IMR-90 (cell line): ENCODE results near the gene FNDC3B. TPM values are rescaled to one million over a fixed set of nuclear protein-coding genes. Genes with fewer than 3 reads are reported as not detected.

Experiments
- ATAC-seq: fragments of 200-7000 bp; cut with Tn5 transposase; 2 replicates; pipeline ENCODE4 v1.9.1; 2020; ENCODE audit warnings: low read depth, mild to moderate bottlenecking, moderate library complexity
- BruUV-seq: library from RNA; stranded (reverse); fragments of 400-500 nt; replicated peaks from 2 replicates; lab custom pipeline; 2021; lab: Mats Ljungman, UMichigan
- CTCF ChIA-PET: fragments of 300-600 bp; formaldehyde crosslinking; extraction: SDS; loops from one replicate; lab custom pipeline; 2021; ENCODE audit warnings: antibody characterized with exemption; lab: Yijun Ruan, JAX
- POLR2A ChIA-PET: fragments of 300-600 bp; sonication (Branson Sonifier 250); formaldehyde crosslinking; loops from one replicate; lab custom pipeline; 2022; ENCODE audit warnings: antibody characterized with exemption; ENCODE audit not compliant: unreplicated experiment; lab: Charles Lee
- DNase-seq: peaks from one replicate; pipeline ENCODE4 v3.0.0; 2013
- H2AFZ ChIP-seq: replicated peaks from 2 replicates; pipeline ENCODE3; 2013; ENCODE audit warnings: low read length, mild to moderate bottlenecking; ENCODE audit not compliant: poor library complexity
- H2AK5ac ChIP-seq: 2 replicates; pipeline ENCODE4 v1.6.1; 2013; ENCODE audit warnings: low read depth, low read length, inconsistent platforms
- H2AK9ac ChIP-seq: replicated peaks from 2 replicates; pipeline ENCODE3; 2013; ENCODE audit warnings: mild to moderate bottlenecking, low read depth, low read length, moderate library complexity; ENCODE audit not compliant: poor library complexity
- H2BK120ac ChIP-seq: 2 replicates; pipeline ENCODE4 v1.6.1; 2013; ENCODE audit warnings: low read depth, low read length, inconsistent platforms
- H2BK15ac ChIP-seq: 3 replicates; pipeline ENCODE4 v1.6.1; 2013; ENCODE audit warnings: low read depth, low read length, inconsistent platforms
- H2BK20ac ChIP-seq: 2 replicates; pipeline ENCODE4 v1.6.1; 2013; ENCODE audit warnings: low read depth, mild to moderate bottlenecking, inconsistent platforms, low read length, moderate library complexity
- H2BK5ac ChIP-seq: 2 replicates; pipeline ENCODE4 v1.6.1; 2013; ENCODE audit warnings: mild to moderate bottlenecking, low read depth, low read length, inconsistent platforms; ENCODE audit not compliant: poor library complexity, severe bottlenecking
- H3K14ac ChIP-seq: replicated peaks from 2 replicates; pipeline ENCODE4 v1.6.1; 2013; ENCODE audit warnings: low read depth, low read length, inconsistent platforms
- H3K18ac ChIP-seq: 2 replicates; pipeline ENCODE4 v1.6.1; 2013; ENCODE audit warnings: low read depth, low read length, control low read depth
- H3K23ac ChIP-seq: 2 replicates; pipeline ENCODE4 v1.6.1; 2013; ENCODE audit warnings: low read depth, low read length, inconsistent platforms
- H3K27ac ChIP-seq: 2 replicates; pipeline ENCODE4 v1.5.1; 2013; ENCODE audit warnings: mild to moderate bottlenecking, control low read depth, low read length; ENCODE audit not compliant: insufficient read depth
- H3K27me3 ChIP-seq: 2 replicates; pipeline ENCODE4 v1.6.1; 2013; ENCODE audit warnings: low read length; ENCODE audit not compliant: control insufficient read depth, insufficient read depth
- H3K36me3 ChIP-seq: 2 replicates; pipeline ENCODE4 v1.6.1; 2013; ENCODE audit warnings: low read length, mixed read lengths; ENCODE audit not compliant: control insufficient read depth, insufficient read depth
- H3K4ac ChIP-seq: 2 replicates; pipeline ENCODE4 v1.6.1; 2013; ENCODE audit warnings: low read depth, low read length, inconsistent platforms
- H3K4me1 ChIP-seq: 2 replicates; pipeline ENCODE4 v1.6.1; 2013; ENCODE audit warnings: low read length, mixed read lengths; ENCODE audit not compliant: control insufficient read depth, insufficient read depth
- H3K4me2 ChIP-seq: 2 replicates; pipeline ENCODE4 v1.6.1; 2013; ENCODE audit warnings: low read depth, mild to moderate bottlenecking, control low read depth, low read length, moderate library complexity
- H3K4me3 ChIP-seq: 2 replicates; pipeline ENCODE4 v1.5.1; 2013; ENCODE audit warnings: low read depth, mild to moderate bottlenecking, control low read depth, low read length, moderate library complexity; ENCODE audit not compliant: insufficient read depth
- H3K56ac ChIP-seq: 2 replicates; pipeline ENCODE4 v1.6.1; 2013; ENCODE audit warnings: low read length, inconsistent platforms; ENCODE audit not compliant: insufficient read depth; ENCODE audit errors: extremely low read depth
- H3K79me1 ChIP-seq, 2 experiments: 2 replicates each; pipeline ENCODE4 v1.6.1; 2013; ENCODE audit warnings: low read length in 2 of 2, inconsistent platforms in 1 of 2, low read depth in 1 of 2
- H3K9ac ChIP-seq: 2 replicates; pipeline ENCODE4 v1.6.1; 2013; ENCODE audit warnings: low read depth, low read length, control low read depth
- H3K9me1 ChIP-seq: 2 replicates; pipeline ENCODE4 v1.6.1; 2013; ENCODE audit warnings: low read length, inconsistent platforms; ENCODE audit not compliant: insufficient read depth
- H3K9me3 ChIP-seq: 2 replicates; pipeline ENCODE4 v1.6.1; 2013; ENCODE audit warnings: low read length; ENCODE audit not compliant: control insufficient read depth, insufficient read depth
- H4K20me1 ChIP-seq: 2 replicates; pipeline ENCODE4 v1.6.1; 2013; ENCODE audit warnings: low read length, inconsistent platforms; ENCODE audit not compliant: insufficient read depth
- H4K5ac ChIP-seq: 2 replicates; pipeline ENCODE4 v1.6.1; 2013; ENCODE audit warnings: mild to moderate bottlenecking, low read depth, low read length, control low read depth
- H4K8ac ChIP-seq, 2 experiments: 2 replicates each; pipeline ENCODE4 v1.6.1; 2013; ENCODE audit warnings: low read depth in 2 of 2, low read length in 2 of 2, control low read depth in 1 of 2, inconsistent platforms in 1 of 2
- H4K91ac ChIP-seq: 2 replicates; pipeline ENCODE4 v1.6.1; 2013; ENCODE audit warnings: low read depth, low read length, inconsistent platforms; ENCODE audit not compliant: insufficient read depth
- MAFK ChIP-seq: IDR thresholded peaks from 2 replicates; pipeline ENCODE4 v1.6.1; 2012; ENCODE audit warnings: low read depth, low read length, improper control_type of control experiment
- RFX5 ChIP-seq: IDR thresholded peaks from 2 replicates; pipeline ENCODE4 v1.8.0; 2012; ENCODE audit warnings: low read depth, mild to moderate bottlenecking, low read length, moderate library complexity
- WGBS, 2 experiments: methylation state at CpG; one replicate each; pipeline versions ENCODE4 v1.1.5 to v1.1.7; 2013; ENCODE audit warnings: missing lambda C conversion rate in 2 of 2; ENCODE audit not compliant: insufficient read length in 1 of 2; ENCODE audit errors: extremely low coverage in 2 of 2; 5-methylcytosine and 5-hydroxymethylcytosine counted together
- dilution Hi-C: fragments of 300-500 bp; cut with HindIII; formaldehyde crosslinking; loops from one replicate; pipeline ENCODE4 v1.14.3; 2018; ENCODE audit warnings: low sequenced_read_pairs; ENCODE audit not compliant: unreplicated experiment
- in situ Hi-C: fragments of 300-500 bp; cut with MboI; formaldehyde crosslinking; loops from 3 replicates; pipeline ENCODE4 v1.14.3; 2019; ENCODE audit warnings: low sequenced_read_pairs, inconsistent platforms, mixed read lengths
- intact Hi-C: fragments of 100-400 bp; cut with micrococcal nuclease; formaldehyde crosslinking; loops from 2 replicates; pipeline ENCODE4 v1.10.0; 2022
- polyA plus RNA-seq, 3 experiments: library from polyadenylated mRNA; depleted of rRNA; stranded (reverse); fragments of >200 nt; gene quantifications; 2 replicates each; pipeline ENCODE4 v1.2.3, GENCODE V29; 2012; ENCODE audit warnings: low replicate concordance in 1 of 3
- total RNA-seq: library from RNA; depleted of rRNA; stranded (reverse); fragments of >200 nt; gene quantifications from 2 replicates; pipeline ENCODE4 v1.2.3, GENCODE V29; 2012

FNDC3B gene
- total and polyA plus RNA-seq, 2 of the 4 experiments (the other 2 are of a cell fraction) = 23.9 to 150 TPM

DNA sequence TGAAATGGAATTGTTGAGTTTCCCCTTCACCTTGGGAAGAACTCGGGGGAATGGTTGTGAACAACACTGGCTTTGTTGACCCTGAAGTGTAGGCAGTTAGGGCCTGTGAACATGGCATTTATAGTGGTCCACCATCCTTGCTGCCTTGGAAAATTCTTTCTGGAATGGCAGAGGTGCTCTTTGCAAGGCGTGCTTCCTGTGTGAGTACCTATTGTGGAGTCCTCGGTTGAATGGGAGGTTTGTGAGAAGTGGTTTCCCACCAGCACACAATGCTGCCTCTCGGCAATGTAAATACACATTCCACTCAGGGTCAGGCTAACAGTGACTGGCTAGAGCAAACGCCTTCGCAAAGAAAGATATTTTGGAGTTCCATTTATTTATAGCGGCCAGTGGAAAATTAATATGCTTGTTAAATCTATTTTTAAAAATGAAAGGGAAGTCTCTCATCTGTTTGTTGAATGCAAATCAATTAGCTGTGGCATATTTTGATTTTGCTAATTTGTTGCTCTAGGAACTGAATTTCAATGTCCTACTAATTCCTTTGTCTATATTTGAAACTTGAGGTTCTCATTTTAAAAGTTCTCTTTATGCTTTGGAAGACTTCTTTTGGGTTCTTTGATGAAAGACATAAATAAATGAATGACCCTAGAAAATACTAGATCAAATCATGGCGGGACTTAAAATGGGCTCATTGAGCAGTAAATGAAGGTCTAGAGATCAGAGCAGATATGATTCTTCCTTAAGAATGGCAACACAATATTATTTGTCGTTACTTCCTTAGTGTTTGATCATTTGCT, 59.5 kb downstream of the FNDC3B start (continued):
- TF ChIP-seq RFX5 = no peak

DNA sequence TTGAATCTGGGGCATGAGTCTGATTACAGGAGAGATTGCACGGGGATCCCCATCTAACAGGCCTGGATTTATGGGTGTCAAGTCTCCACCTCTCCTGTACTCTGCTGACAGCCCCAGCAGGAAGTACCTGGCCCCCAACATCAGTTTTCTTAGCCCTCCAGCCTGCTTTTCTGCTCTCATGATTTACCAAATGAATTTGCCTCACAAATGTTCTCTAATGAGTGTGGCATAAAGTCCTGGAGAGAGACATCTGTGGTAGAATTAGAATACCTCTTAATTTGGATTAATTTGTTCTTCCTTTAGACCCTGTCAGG, 60.1 kb downstream of the FNDC3B start:
- H3K14ac ChIP-seq = no peak overlapping the region
- no peak overlapping the region for H3K4ac ChIP-seq
- no peak overlapping the region for H2AK9ac ChIP-seq
- ChIA-PET POLR2A (no interaction called here), CTCF (no interaction called here)
- no peak for ATAC-seq
- WGBS, 2 experiments = no CpG with 5 or more reads among the region's 1 CpG
- TF ChIP-seq MAFK = no peak
- H3K9me1 ChIP-seq = peaks cover 13% of the 10 kb centered on the region
- H3K27ac ChIP-seq = no peak overlapping the region
- DNase-seq = no peak
- BruUV-seq = no TSS peak
- H2BK5ac ChIP-seq = no peak overlapping the region
- H3K56ac ChIP-seq = no peak overlapping the region
- no peaks in the 10 kb centered on the region for H3K27me3 ChIP-seq
- no peak overlapping the region for H4K91ac ChIP-seq
- dilution Hi-C loops = no loop called here
- H2AK5ac ChIP-seq = no peak overlapping the region
- H3K9me3 ChIP-seq = no peaks in the 10 kb centered on the region
- no peak overlapping the region for H2AFZ ChIP-seq
- in situ Hi-C loops = no loop called here
- H2BK20ac ChIP-seq = no peak overlapping the region
- H2BK15ac ChIP-seq = no peak overlapping the region
- no peak overlapping the region for H4K8ac ChIP-seq
- H4K5ac ChIP-seq = no peak overlapping the region
- no peaks in the 10 kb centered on the region for H3K36me3 ChIP-seq
- no peak overlapping the region for H2BK120ac ChIP-seq
- no peak overlapping the region for H3K18ac ChIP-seq
- no peak overlapping the region for H3K23ac ChIP-seq
- H3K9ac ChIP-seq = no peak overlapping the region
- peaks cover 16% of the 10 kb centered on the region for H3K4me1 ChIP-seq
- intact Hi-C loops = no loop called here
- H4K20me1 ChIP-seq = peaks cover 94% of the 10 kb centered on the region
- peaks cover 14 to 78% of the 10 kb centered on the region in 2 experiments for H3K79me1 ChIP-seq
- no peak overlapping the region for H3K4me3 ChIP-seq
- no peak overlapping the region for H3K4me2 ChIP-seq
